Measurements from ENCODE around the gene PSMG1. TPM values are rescaled to one million over a fixed set of nuclear protein-coding genes. Genes with fewer than 3 reads are reported as not detected.

Gene PSMG1
- total RNA-seq, 1 donor from 2014 or later: 35.0 TPM

GRCh38 chr21:39189857-39190604 lies 6.8 kb upstream of the PSMG1 start:
- TF ChIP-seq, protein P1, sequence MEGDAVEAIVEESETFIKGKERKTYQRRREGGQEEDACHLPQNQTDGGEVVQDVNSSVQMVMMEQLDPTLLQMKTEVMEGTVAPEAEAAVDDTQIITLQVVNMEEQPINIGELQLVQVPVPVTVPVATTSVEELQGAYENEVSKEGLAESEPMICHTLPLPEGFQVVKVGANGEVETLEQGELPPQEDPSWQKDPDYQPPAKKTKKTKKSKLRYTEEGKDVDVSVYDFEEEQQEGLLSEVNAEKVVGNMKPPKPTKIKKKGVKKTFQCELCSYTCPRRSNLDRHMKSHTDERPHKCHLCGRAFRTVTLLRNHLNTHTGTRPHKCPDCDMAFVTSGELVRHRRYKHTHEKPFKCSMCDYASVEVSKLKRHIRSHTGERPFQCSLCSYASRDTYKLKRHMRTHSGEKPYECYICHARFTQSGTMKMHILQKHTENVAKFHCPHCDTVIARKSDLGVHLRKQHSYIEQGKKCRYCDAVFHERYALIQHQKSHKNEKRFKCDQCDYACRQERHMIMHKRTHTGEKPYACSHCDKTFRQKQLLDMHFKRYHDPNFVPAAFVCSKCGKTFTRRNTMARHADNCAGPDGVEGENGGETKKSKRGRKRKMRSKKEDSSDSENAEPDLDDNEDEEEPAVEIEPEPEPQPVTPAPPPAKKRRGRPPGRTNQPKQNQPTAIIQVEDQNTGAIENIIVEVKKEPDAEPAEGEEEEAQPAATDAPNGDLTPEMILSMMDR (IDR thresholded peaks at IDR 0.05; ENCODE audit: unreplicated experiment): no peak
- Mint-ChIP-seq H3K4me1 (ENCODE audit: low read depth) (peaks cover 5% of the 10 kb centered on the region), H3K9me3 (ENCODE audit: low read depth) (no peaks in the 10 kb centered on the region), H3K27me3 (no peaks in the 10 kb centered on the region), H3K27ac (no peak overlapping the region), H3K36me3 (ENCODE audit: insufficient read depth) (peaks cover 3% of the 10 kb centered on the region), H3K4me3 (ENCODE audit: low read depth) (no peak overlapping the region)
- DNase-seq (ENCODE audit: low spot score, unreplicated experiment): no peak

- TF ChIP-seq, protein P1 (IDR thresholded peaks at IDR 0.05; ENCODE audit: unreplicated experiment): no peak
- no peak overlapping the region for H3K27ac Mint-ChIP-seq
- H3K27me3 Mint-ChIP-seq: no peaks in the 10 kb centered on the region
- peaks cover 3% of the 10 kb centered on the region for H3K36me3 Mint-ChIP-seq (ENCODE audit: insufficient read depth)
- H3K9me3 Mint-ChIP-seq (ENCODE audit: low read depth): no peaks in the 10 kb centered on the region
- DNase-seq (ENCODE audit: low spot score, unreplicated experiment): no peak
- peaks cover 2% of the 10 kb centered on the region for H3K4me1 Mint-ChIP-seq (ENCODE audit: low read depth)
- no peak overlapping the region for H3K4me3 Mint-ChIP-seq (ENCODE audit: low read depth)
These were observed 5.4 kb upstream of the PSMG1 start for GRCh38 chr21:39188521-39189139.

DNA sequence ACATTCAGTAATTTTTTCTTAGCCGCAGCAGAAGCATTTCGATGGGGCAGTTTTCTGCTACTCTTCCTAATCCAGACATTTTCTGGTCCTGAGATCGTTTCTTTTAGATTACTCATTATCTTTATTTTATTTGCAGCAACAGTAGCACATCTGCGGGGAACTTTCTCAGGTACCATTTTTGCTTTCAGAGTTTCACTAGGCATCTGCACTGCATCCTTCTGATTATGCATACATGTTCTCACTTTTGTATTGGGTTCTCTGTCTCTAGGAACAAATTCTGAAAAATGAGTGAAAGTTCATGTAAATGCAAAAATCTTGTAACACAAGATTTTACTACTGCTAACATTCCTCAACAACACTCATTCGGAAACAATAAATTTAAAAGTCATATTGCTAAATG lies 3.9 kb upstream of the PSMG1 start:
- H3K4me3 Mint-ChIP-seq (ENCODE audit: low read depth): no peak overlapping the region
- H3K4me1 Mint-ChIP-seq (ENCODE audit: low read depth): peaks cover 7% of the 10 kb centered on the region
- H3K27me3 Mint-ChIP-seq: peaks cover 3% of the 10 kb centered on the region
- no peak overlapping the region for H3K27ac Mint-ChIP-seq
- H3K9me3 Mint-ChIP-seq (ENCODE audit: low read depth): no peaks in the 10 kb centered on the region
- H3K36me3 Mint-ChIP-seq (ENCODE audit: insufficient read depth): peaks cover 3% of the 10 kb centered on the region
- DNase-seq (ENCODE audit: low spot score, unreplicated experiment): no peak
- TF ChIP-seq, protein P1 (IDR thresholded peaks at IDR 0.05; ENCODE audit: unreplicated experiment): no peak

GRCh38 chr21:39186676-39187075 lies 3.4 kb upstream of the PSMG1 start:
- H3K27ac Mint-ChIP-seq: no peak overlapping the region
- no peaks in the 10 kb centered on the region for H3K9me3 Mint-ChIP-seq (ENCODE audit: low read depth)
- peaks cover 10% of the 10 kb centered on the region for H3K4me1 Mint-ChIP-seq (ENCODE audit: low read depth)
- no peak for DNase-seq (ENCODE audit: low spot score, unreplicated experiment)
- TF ChIP-seq, protein P1 (IDR thresholded peaks at IDR 0.05; ENCODE audit: unreplicated experiment): no peak
- H3K4me3 Mint-ChIP-seq (ENCODE audit: low read depth): no peak overlapping the region
- peaks cover 3% of the 10 kb centered on the region for H3K27me3 Mint-ChIP-seq
- H3K36me3 Mint-ChIP-seq (ENCODE audit: insufficient read depth): peaks cover 2% of the 10 kb centered on the region

DNA sequence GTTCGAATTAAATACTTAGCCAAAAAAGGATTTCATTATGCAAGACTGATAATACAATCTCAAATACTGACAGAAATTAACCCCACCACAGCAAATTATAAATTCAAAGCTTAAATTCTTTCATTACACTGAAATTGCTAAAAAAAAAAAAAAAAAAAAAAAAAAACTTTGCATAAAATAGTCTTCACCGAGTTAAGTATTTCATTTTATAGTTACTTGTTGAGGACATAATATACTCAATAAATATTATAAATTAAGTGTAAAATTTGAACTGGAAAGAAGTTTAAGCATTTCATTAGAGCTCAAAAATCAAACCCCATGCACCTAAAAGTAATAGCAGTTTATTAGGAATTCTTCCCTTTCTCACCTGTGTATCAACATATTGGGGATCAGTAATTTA lies 1.9 kb upstream of the PSMG1 start:
- peaks cover 3% of the 10 kb centered on the region for H3K27me3 Mint-ChIP-seq
- H3K36me3 Mint-ChIP-seq (ENCODE audit: insufficient read depth): peaks cover 4% of the 10 kb centered on the region
- no peak overlapping the region for H3K27ac Mint-ChIP-seq
- DNase-seq (ENCODE audit: low spot score, unreplicated experiment): no peak
- H3K4me1 Mint-ChIP-seq (ENCODE audit: low read depth): peaks cover 10% of the 10 kb centered on the region
- TF ChIP-seq, protein P1 (IDR thresholded peaks at IDR 0.05; ENCODE audit: unreplicated experiment): no peak
- H3K4me3 Mint-ChIP-seq (ENCODE audit: low read depth): no peak overlapping the region
- no peaks in the 10 kb centered on the region for H3K9me3 Mint-ChIP-seq (ENCODE audit: low read depth)
